Transverse colon (tissue), 4 donors: Measurements from ENCODE around the gene ZNF891. TPM values are rescaled to one million over a fixed set of nuclear protein-coding genes. Genes with fewer than 3 reads are reported as not detected.

Source experiments
- DNase-seq: peaks from one replicate; pipeline ENCODE4 v3.0.0-alpha.2; 2019
- H3K27ac ChIP-seq, 4 donors: fragments of 200-600 bp; sonication (generic); 2 replicates each; pipeline ENCODE4 v1.5.1; 2016 to 2018; ENCODE audit warnings: inconsistent platforms in 4 of 4
- H3K27me3 ChIP-seq: fragments of 200-600 bp; sonication (generic); 2 replicates; pipeline ENCODE4 v1.5.1; 2017; ENCODE audit warnings: inconsistent platforms
- H3K36me3 ChIP-seq, 4 donors: fragments of 200-600 bp; sonication (generic); 2 replicates each; pipeline ENCODE4 v1.5.1; 2017 to 2019; ENCODE audit warnings: inconsistent platforms in 4 of 4
- H3K4me1 ChIP-seq, 4 donors: fragments of 200-600 bp; sonication (generic); 2 replicates each; pipeline ENCODE4 v1.5.1; 2017 to 2020; ENCODE audit warnings: inconsistent platforms in 4 of 4
- H3K4me3 ChIP-seq, 4 donors: fragments of 200-600 bp; sonication (generic); 1 replicate in 1 of 4; 2 replicates in 3 of 4; pipeline versions ENCODE4 v1.5.1 to v1.6.1; 2017 to 2019; ENCODE audit warnings: inconsistent platforms in 4 of 4
- H3K9me3 ChIP-seq, 2 donors: fragments of 200-600 bp; sonication (generic); 2 replicates each; pipeline ENCODE4 v1.5.1; 2017 to 2019; ENCODE audit warnings: inconsistent platforms in 2 of 2
- CTCF ChIP-seq, 5 experiments: fragments of 200-600 bp in 3 of 5; fragments of 450-650 bp in 2 of 5; sonication (generic) in 3 of 5; IDR thresholded peaks; 1 replicate in 2 of 5; 2 replicates in 3 of 5; pipeline ENCODE4 v1.5.1; 2016 to 2017; ENCODE audit warnings: antibody characterized with exemption in 5 of 5, inconsistent platforms in 3 of 5, mild to moderate bottlenecking in 2 of 5, moderate library complexity in 1 of 5
- EP300 ChIP-seq: sonication (generic); formaldehyde crosslinking; IDR thresholded peaks from one replicate; pipeline ENCODE4 v1.6.1; 2017; ENCODE audit warnings: antibody characterized with exemption, low read depth
- POLR2A ChIP-seq: fragments of 450-650 bp; IDR thresholded peaks from one replicate; pipeline ENCODE4 v1.6.1; 2016; ENCODE audit warnings: antibody characterized with exemption, mild to moderate bottlenecking, moderate library complexity
- POLR2AphosphoS5 ChIP-seq, 3 donors: sonication (generic); formaldehyde crosslinking; IDR thresholded peaks; one replicate each; pipeline ENCODE4 v1.6.1; 2016; ENCODE audit warnings: antibody characterized with exemption in 3 of 3
- WGBS, 2 donors: methylation state at CpG; one replicate each; pipeline ENCODE4 v1.1.5; 2018; ENCODE audit warnings: low coverage in 1 of 2; 5-methylcytosine and 5-hydroxymethylcytosine counted together
- in situ Hi-C, 4 donors: fragments of 200-750 bp; cut with MboI; loops; one replicate each; pipeline versions ENCODE4 v1.15.0 to v1.15.1; 2017; ENCODE audit warnings: low sequenced_read_pairs in 3 of 4, low pct_ligation_motif_present in 1 of 4, low pct_unique_long_range_greater_than_20kb in 1 of 4
- intact Hi-C: fragments of 100-400 bp; cut with DNase I; formaldehyde crosslinking; loops from one replicate; pipeline ENCODE4 v1.15.1; 2023; ENCODE audit warnings: low total_unique reads
- total RNA-seq, 4 donors: library from RNA; depleted of rRNA; stranded (reverse); fragments of >200 nt; gene quantifications; one replicate each; pipeline ENCODE4 v1.1.0, GENCODE V29; 2016

Gene ZNF891
- total RNA-seq, 4 donors from 2014 or later: 1.4 to 3.8 (median 1.9) TPM

DNA sequence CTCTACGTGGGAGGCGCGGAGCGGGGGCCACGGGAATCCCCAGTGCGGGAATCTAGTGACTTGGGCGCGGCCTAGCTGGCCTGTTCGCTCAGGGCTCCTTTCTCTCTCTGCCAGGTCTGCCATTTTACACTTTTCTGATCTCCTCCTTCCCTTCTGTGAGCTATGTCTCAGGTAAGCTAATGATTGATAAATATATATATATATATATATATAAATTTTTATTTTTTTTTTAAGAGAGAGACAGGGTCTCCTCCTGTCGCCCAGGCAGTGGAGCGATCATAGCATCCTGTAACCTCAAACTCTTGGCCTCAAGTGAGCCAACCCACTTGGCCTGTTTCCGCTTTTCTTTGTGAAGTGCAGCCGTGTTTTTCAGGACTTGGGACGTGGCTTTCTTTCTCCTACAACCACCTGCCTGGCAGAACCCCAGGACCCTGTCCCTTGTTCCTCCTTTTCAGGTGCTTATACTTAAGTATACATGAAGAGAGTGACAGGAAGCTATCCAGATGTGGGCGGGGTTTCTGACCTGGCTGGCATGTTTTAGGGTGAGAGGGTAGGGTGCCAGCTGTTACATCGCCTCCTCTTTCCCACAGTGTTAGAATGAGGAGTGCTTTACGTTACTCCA lies 48.8 kb downstream of the ZNF891 start:
- in situ Hi-C loops (no loop called here), intact Hi-C loops (loop anchor here (5.0 kb wide), 1 partner anchor 51 kb away; the partner anchor contains the start of genes ZNF10 and ZNF891)

GRCh38 chr12:133080368-133081158 lies 49.5 kb downstream of the ZNF891 start, which contains the start of gene ZNF140:
TSS of gene ZNF140 (plus strand) at chr12:133080923. CDS start at chr12:133081321, 398 bp downstream.
- Histone ChIP-seq H3K4me3 (peak within 1 kb of the TSS; percentile 63 to 96 (median 78)), H3K27ac (peak within 1 kb of the TSS; percentile 96 to 99 (median 97)), H3K27me3 (no peaks in the 10 kb centered on the region), H3K36me3 (peaks cover 3 to 36% (median 19%) of the 10 kb centered on the region in 4 donors), H3K9me3 (peaks cover 67 to 78% of the 10 kb centered on the region in 2 donors), H3K4me1 (peaks cover 0 to 12% (median 2%) of the 10 kb centered on the region in 4 donors)
- TF ChIP-seq EP300: peak; percentile 4
- TF ChIP-seq POLR2AphosphoS5 (IDR thresholded peaks at IDR 0.05): peak; percentile 46 to 70 (median 56)
- peak; percentile 31 to 64 (median 34) for TF ChIP-seq CTCF (IDR thresholded peaks at IDR 0.05)
- TF ChIP-seq POLR2A: peak; percentile 69
- intact Hi-C loops: loop anchor here (5.0 kb wide), 1 partner anchor 52 kb away; the partner anchor contains the start of genes ZNF10 and ZNF891
- DNase-seq: peak; percentile 96
- in situ Hi-C loops: no loop called here
- 0% methylated on average over 25 of the region's 69 CpGs; no CpG with 5 or more reads in 1 of the 2 donors for WGBS, 2 donors

More for the DNA sequence above, 48.8 kb downstream of the ZNF891 start:
- Histone ChIP-seq H3K36me3 (peaks cover 3 to 43% (median 23%) of the 10 kb centered on the region in 4 donors), H3K27me3 (no peaks in the 10 kb centered on the region), H3K4me1 (peaks cover 0 to 12% (median 2%) of the 10 kb centered on the region in 4 donors), H3K9me3 (peaks cover 70 to 78% of the 10 kb centered on the region in 2 donors), H3K4me3 (peak overlapping the region; percentile 63 to 96 (median 78)), H3K27ac (peak overlapping the region; percentile 96 to 99 (median 97))
- peak; percentile 9 for DNase-seq
- TF ChIP-seq POLR2A (no peak), EP300 (no peak), CTCF (IDR thresholded peaks at IDR 0.05) (no peak)
- WGBS, 2 donors: 24 to 33% methylated on average over 13 to 17 of the region's 17 CpGs

GRCh38 chr12:133080026-133080367 lies 50.1 kb downstream of the ZNF891 start:
- peaks cover 3 to 31% (median 16%) of the 10 kb centered on the region in 4 donors for H3K36me3 ChIP-seq
- intact Hi-C loops (loop anchor here (5.0 kb wide), 1 partner anchor 52 kb away; the partner anchor contains the start of genes ZNF10 and ZNF891), in situ Hi-C loops (no loop called here)
- H3K9me3 ChIP-seq: peaks cover 66 to 78% of the 10 kb centered on the region in 2 donors
- peaks cover 0 to 12% (median 2%) of the 10 kb centered on the region in 4 donors for H3K4me1 ChIP-seq
- WGBS, 2 donors: 1% methylated on average over 22 of the region's 22 CpGs; no CpG with 5 or more reads in 1 of the 2 donors
- peak; percentile 38 to 66 (median 56) for TF ChIP-seq POLR2AphosphoS5 (IDR thresholded peaks at IDR 0.05)
- no peak for TF ChIP-seq CTCF (IDR thresholded peaks at IDR 0.05)
- TF ChIP-seq EP300: no peak
- no peaks in the 10 kb centered on the region for H3K27me3 ChIP-seq
- H3K4me3 ChIP-seq: peak overlapping the region; percentile 63 to 96 (median 78)
- H3K27ac ChIP-seq: peak overlapping the region; percentile 96 to 99 (median 97)
- peak; percentile 98 for DNase-seq

DNA sequence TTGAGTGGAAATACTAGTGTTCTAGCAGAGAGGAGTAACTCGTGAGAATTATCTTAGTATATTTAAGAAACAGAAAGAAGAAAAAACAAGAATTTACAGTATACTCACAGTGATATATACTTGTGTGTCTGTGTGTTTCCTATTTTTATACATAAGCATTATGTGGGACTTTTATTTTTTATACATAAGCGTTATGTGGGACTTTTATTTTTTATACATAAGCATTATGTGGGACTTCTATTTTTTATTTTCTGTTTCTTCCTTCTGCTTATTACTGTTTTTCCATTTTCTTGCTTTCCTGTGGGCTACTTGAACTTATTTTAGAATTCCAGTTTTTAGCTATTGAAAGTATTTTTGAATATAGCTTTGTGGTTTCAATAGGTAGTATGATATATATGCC lies 56.2 kb downstream of the ZNF891 start:
- Histone ChIP-seq H3K4me3 (no peak overlapping the region), H3K27ac (no peak overlapping the region), H3K36me3 (peaks cover 0 to 2% (median 0%) of the 10 kb centered on the region in 4 donors), H3K4me1 (no peaks in the 10 kb centered on the region), H3K27me3 (no peaks in the 10 kb centered on the region), H3K9me3 (peaks cover 77 to 95% of the 10 kb centered on the region in 2 donors)
- in situ Hi-C loops: no loop called here
- intact Hi-C loops: no loop called here
- TF ChIP-seq POLR2AphosphoS5 (IDR thresholded peaks at IDR 0.05): no peak
- no peak for TF ChIP-seq CTCF (IDR thresholded peaks at IDR 0.05)
- no peak for TF ChIP-seq EP300
- no peak for TF ChIP-seq POLR2A
- DNase-seq: no peak
- WGBS, 2 donors: 89 to 91% methylated on average over 2 of the region's 2 CpGs
